GM18511 (cell line): ENCODE measurements around the gene AARS2.
"Not testable (repeated sequence)": the region's sequence is repeated elsewhere in the genome, so short reads cannot be mapped to it uniquely, and the experiment has no call there.

Source experiments
- ATAC-seq: cut with Tn5 transposase; IDR thresholded peaks from one replicate; pipeline ENCODE4 v1.9.1; 2021; ENCODE audit warnings: mild to moderate bottlenecking, moderate library complexity; ENCODE audit not compliant: unreplicated experiment

Gene AARS2

GRCh38 chr6:44332585-44332984 lies 19.4 kb upstream of the AARS2 start:
- ATAC-seq: no peak

GRCh38 chr6:44329858-44330257 lies 16.7 kb upstream of the AARS2 start:
- ATAC-seq: no peak

DNA sequence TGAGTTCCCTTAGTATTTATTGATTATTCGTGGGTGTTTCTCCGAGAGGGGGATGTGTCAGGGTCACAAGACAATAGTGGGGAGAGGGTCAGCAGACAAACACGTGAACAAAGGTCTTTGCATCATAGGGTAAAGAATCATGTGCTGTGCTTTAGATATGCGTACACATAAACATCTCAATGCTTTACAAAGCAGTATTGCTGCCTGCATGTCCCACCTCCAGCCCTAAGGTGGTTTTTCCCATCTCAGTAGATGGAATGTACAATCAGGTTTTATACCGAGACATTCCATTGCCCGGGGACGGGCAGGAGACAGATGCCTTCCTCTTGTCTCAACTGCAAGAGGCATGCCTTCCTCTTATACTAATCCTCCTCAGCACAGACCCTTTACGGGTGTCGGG lies 15.1 kb upstream of the AARS2 start:
- ATAC-seq: not testable (repeated sequence)

- ATAC-seq: no peak
Observed at GRCh38 chr6:44327760-44328159, 14.6 kb upstream of the AARS2 start.

GRCh38 chr6:44327096-44327495 lies 13.9 kb upstream of the AARS2 start:
- no peak for ATAC-seq

DNA sequence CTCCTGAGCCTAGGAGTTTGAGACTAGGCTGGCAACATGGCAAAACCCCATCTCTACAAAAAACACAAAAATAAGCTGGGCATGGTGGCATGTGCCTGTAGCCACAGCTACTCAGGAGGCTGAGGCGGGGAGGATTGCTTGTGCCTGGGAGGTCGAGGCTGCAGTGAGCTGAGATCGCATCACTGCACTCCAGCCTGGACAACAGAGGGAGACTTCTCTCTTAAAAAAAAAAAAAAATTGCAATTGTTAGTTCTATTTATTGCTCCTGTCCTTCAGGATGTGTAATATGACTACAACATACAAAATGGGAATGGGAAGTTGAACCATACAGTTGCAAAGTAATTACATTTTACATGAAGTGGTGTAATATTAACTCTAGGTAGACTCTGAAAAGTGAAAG lies 8.1 kb upstream of the AARS2 start:
- no peak for ATAC-seq

- not testable (repeated sequence) for ATAC-seq
Observed at GRCh38 chr6:44317136-44317631, 4.0 kb upstream of the AARS2 start.

DNA sequence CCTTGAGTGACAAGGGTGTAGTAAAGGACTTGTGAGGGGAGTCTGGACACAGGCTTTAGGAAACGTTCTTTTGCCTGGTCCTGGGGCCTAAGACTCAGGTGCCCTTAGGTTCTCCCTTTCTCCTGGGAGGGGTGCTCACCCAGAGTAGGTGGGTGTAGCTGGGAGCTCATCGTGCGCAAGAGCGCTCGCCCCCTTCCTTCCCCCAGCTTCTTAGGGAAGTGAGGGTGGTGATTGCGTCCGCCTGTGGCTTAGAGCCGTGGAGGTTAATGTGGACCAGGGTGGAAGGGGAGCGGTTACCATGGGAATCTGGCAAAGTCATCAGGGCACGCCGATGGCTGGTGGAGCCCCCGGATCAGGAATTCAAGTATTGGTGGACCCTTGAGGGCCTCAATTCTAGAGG lies 3.3 kb upstream of the AARS2 start:
- ATAC-seq: no peak

DNA sequence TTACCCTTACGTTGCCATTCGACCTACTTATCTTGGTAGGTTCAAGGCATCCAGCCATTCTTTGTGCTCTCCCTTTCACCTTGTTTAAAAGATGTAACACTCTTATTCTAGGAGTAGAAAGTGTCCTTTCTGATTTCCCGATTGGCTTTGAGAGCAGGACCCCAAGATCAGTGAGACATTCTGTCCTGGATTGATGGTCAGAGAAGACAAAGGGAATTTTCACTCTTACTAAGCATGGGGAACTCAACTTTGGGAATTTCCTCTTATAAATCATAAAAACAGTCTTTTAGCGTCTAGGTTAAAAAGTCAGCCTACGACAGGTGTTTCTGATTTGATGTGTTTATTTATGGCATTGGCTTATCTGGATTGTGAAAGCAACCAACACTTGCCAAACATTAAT lies 2.8 kb upstream of the AARS2 start:
- ATAC-seq: no peak

- no peak for ATAC-seq
Observed at GRCh38 chr6:44315516-44315915, 2.4 kb upstream of the AARS2 start.

DNA sequence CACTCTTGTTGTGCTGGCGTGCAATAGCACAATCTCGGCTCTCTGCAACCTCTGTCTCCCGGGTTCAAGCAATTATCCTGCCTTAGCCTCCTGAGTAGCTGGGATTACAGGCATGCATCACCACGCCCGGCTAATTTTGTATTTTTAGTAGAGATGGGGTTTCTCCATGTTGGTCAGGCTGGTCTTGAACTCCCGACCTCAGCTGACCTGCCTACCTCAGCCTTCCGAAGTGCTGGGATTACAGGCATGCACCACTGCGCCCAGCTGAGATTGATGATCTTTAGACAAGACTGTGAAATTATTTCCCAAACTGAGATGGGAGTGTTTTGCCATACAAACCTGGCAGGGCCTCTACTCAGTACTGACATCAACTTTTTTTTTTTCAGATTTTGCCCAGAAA lies 1.5 kb upstream of the AARS2 start:
- not testable (repeated sequence) for ATAC-seq

- no peak for ATAC-seq
Observed at GRCh38 chr6:44311767-44312166, 1.4 kb downstream of the AARS2 start.

DNA sequence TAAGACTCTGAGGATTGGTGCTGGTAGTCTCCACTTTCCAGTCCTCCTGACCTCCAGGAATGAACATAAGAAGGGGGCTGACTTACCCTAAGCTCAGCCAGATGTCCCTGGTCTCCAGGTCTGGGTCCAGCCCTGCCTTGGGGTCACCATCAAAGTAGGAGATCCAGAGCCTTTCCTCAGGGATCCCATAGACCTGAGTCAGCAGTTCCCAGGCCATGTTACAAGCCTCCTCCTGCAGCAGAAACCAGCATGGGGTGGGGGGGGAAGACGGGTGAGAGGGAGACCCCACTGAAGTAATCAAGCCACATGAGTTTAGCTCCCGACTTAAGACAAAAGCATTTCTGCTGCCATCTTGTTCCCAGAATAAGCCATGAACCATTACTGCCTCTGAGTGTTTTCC lies 1.8 kb downstream of the AARS2 start:
- ATAC-seq: no peak

DNA sequence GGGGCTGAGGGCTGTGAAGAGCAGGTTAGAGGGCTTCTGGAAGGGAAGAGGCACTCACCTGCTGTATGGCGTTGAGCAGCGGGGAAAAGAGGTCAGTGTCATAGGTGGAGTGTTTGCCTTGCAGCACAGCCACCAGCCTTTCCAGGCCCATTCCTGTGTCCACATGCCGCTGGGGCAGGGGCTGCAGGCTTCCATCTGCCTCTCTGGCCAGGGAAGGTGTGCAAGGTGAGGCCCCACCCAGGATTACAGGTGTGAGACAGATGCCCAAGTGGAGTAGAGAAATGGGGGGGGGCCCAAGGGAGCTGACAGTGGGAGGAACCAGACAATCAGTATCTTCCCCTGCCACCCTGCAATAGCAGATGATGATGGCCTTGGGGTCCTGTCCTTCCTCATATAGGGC lies 2.9 kb downstream of the AARS2 start:
- no peak for ATAC-seq

GRCh38 chr6:44309631-44310030 lies 3.5 kb downstream of the AARS2 start:
- ATAC-seq: no peak

DNA sequence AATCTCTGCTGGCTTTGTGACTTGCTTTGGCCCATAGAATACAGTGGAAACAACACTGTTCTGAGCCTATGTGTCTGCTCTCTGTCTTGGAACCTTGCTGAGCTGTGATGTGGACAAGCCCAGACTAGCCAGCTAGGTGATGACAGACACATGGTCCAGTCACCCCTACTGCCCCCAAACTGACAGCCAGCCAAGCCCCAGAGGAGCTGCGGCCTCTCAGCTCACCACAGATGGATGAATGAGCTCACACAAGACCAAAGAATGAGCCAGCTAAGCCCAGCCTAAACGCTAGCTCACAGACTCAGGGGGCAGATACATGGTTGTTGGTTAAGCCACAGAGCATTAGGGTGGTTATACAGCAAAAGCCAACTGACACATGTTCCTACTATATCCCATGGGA lies 4.1 kb downstream of the AARS2 start:
- no peak for ATAC-seq

- no peak for ATAC-seq
Observed at GRCh38 chr6:44307217-44307616, 5.9 kb downstream of the AARS2 start.

GRCh38 chr6:44306710-44307109 lies 6.4 kb downstream of the AARS2 start:
- ATAC-seq: no peak

GRCh38 chr6:44305200-44305725 lies 7.9 kb downstream of the AARS2 start:
- no peak for ATAC-seq

DNA sequence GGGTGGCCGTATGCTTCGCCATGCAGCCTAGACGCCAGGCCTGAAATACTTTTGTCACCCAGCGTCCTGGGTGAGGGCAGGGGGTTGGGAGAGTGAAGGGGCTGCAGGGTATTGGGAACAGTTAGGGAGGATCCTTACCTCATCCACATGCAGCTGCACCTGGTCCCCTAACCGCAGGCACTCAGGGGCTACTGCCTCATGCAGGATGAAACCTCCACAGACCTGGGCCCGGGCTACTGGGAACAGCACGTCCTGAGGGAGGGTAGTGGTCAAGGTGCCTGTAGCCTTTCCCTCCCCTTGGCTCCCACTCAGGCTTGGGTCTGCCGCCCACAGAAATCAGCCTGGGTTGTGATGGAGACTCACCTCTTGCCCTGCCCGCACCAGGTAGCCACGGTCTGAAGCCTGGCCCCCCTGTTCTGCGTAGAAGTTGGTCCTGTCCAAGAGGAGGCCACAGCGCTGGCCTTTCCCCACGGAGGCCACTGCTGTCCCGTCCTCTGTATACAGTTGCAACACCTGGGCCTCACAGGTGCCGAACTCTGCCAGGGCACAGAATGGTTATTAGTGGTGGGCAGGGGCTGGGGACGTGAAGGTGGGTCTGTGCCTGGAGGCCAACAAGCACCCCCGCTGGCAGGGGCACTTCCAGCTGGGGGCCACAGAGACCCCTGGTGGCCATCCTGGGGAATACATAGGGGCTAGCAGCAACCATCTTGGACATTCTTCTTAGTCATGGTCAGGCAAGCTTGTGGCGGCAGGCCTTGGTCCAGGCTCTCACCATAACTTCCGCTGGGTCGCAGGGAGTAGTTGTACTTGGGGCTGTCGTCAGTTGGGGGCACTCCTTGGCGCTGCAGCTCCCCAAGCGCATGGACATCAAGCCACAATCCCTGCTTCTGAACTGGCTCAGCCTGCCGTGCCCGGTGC lies 8.6 kb downstream of the AARS2 start:
- ATAC-seq: no peak

- ATAC-seq: no peak
Observed at GRCh38 chr6:44303842-44304241, 9.3 kb downstream of the AARS2 start.

DNA sequence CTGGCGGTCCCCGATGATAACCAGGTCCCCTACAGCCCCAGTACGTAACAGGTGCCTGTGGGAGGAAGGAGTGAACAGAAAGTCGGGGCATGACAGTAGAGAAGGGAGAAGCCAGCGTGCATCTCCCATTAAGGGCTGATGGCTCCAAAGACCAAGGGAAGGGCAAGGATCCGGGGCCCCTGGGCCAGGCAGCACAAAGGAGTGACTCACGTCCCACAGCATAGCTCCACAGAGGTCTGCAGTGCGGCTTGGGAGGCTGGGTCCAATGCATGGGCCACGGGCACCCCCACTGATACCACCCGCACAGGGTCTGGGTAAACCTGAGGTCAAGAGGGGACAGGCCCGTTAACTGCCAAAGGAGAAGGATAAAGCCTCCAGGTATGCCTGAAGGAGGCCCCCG lies 10.3 kb downstream of the AARS2 start:
- ATAC-seq: no peak
